GM12801 (cell line): ENCODE measurements around the gene PLCG1.

ENCODE experiments used
- CTCF ChIP-seq: IDR thresholded peaks from one replicate; pipeline ENCODE4 v1.5.1; 2011; ENCODE audit warnings: control low read depth; ENCODE audit not compliant: insufficient read length; ENCODE audit errors: extremely low read depth

The PLCG1 gene

GRCh38 chr20:41125530-41126457, 11.5 kb upstream of the PLCG1 start:
- no peak for TF ChIP-seq CTCF

- no peak for TF ChIP-seq CTCF
These were observed 10.6 kb upstream of the PLCG1 start for GRCh38 chr20:41126719-41127118.

DNA sequence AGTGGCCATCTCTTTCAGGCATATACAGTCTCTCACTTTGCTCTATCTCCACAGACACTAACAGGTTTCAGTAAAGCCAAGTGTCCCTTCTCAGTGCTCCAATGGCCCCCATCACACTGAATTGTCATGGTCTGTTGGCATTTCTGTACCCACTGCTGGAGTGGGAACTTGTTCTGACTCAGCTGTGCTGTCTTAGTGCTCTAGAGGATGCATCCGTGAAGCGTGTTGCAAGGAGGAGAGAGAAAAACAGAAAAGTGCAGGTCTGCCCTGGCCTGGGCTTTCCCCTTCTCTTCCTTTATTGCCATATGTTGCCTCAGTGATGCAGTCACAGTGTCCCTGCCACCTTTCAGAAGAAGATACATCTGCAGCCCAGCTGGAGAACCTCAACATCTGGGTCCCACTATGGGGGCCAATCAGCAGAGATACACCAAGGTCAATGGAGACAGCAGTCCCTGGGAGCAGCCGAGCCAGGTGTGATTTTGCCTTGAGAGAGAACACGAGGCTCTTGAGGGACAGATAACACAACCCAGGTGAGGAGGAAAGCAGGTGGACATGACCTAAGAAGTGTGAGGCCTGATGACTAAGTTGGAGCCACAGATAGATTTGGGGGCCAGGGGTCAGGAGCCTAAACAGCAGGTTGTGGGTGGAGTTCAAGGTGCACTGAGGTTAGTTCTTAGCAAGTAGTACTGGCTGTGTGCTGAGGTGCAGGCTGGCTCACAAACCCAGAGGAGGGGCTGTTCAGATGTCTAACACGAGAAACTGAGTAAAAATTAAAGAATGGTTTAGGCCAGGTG, 5.6 kb upstream of the PLCG1 start:
- no peak for TF ChIP-seq CTCF

DNA sequence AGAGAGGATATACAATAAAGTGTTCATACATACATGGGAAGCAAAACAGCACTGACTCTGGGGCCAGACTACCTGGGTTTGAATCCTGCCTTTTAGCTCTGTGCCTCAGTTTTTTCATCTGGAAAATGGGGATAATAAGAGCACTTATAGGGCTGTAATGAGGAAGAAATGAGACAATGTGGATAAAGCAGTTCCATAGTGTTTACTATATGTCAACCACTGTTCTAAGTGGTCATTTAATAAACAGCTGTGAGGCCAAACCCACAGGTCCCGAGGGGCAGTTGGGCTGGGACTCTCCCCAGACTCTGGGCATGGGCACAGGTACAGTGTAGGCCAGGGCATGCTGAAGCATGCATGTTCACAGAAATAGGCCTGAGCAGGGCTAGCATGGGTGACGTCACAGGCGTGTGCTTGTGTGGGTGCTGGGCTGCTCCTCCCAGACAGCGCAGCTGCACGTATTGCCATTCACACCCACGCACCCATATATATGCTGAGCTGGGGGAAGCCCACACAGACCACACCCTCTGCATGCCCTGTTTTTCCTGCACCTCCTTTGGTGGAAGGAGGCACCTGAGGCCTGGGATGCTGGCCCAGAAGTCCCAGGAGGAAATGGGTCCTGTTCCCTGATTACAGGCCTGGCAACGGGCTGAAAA, 3.5 kb upstream of the PLCG1 start:
- no peak for TF ChIP-seq CTCF

GRCh38 chr20:41134362-41135186, 2.8 kb upstream of the PLCG1 start:
- TF ChIP-seq CTCF: no peak

GRCh38 chr20:41135187-41135887, 2.0 kb upstream of the PLCG1 start:
- TF ChIP-seq CTCF: peak; percentile 24
